ENCODE results near the gene DIS3L2. TPM values are rescaled to one million over a fixed set of nuclear protein-coding genes. Genes with fewer than 3 reads are reported as not detected.

Gene DIS3L2
- total RNA-seq, 1 donor = 24.9 TPM

- no peak for TF ChIP-seq CTCF (IDR thresholded peaks at IDR 0.05; ENCODE audit: insufficient read depth, low read length)
- DNase-seq (ENCODE audit: low read depth) = peak; percentile 25
- H3K4me3 ChIP-seq (ENCODE audit: low read depth, low read length) = no peak overlapping the region
Measured at GRCh38 chr2:232238108-232238507, 276.6 kb downstream of the DIS3L2 start.

GRCh38 chr2:232238596-232238995 lies 277.1 kb downstream of the DIS3L2 start:
- H3K4me3 ChIP-seq (ENCODE audit: low read depth, low read length) = no peak overlapping the region
- no peak for TF ChIP-seq CTCF (IDR thresholded peaks at IDR 0.05; ENCODE audit: insufficient read depth, low read length)
- no peak for DNase-seq (ENCODE audit: low read depth)

- DNase-seq (ENCODE audit: low read depth) = peak; percentile 12
- TF ChIP-seq CTCF (IDR thresholded peaks at IDR 0.05; ENCODE audit: insufficient read depth, low read length) = no peak
- H3K4me3 ChIP-seq (ENCODE audit: low read depth, low read length) = no peak overlapping the region
Measured at GRCh38 chr2:232239951-232240681, 278.6 kb downstream of the DIS3L2 start.

- H3K4me3 ChIP-seq (ENCODE audit: low read depth, low read length) = no peak overlapping the region
- no peak for TF ChIP-seq CTCF (IDR thresholded peaks at IDR 0.05; ENCODE audit: insufficient read depth, low read length)
- no peak for DNase-seq (ENCODE audit: low read depth)
Measured at GRCh38 chr2:232240906-232241305, 279.4 kb downstream of the DIS3L2 start.

GRCh38 chr2:232242316-232242715 lies 280.8 kb downstream of the DIS3L2 start:
- TF ChIP-seq CTCF (IDR thresholded peaks at IDR 0.05; ENCODE audit: insufficient read depth, low read length) = no peak
- no peak overlapping the region for H3K4me3 ChIP-seq (ENCODE audit: low read depth, low read length)
- no peak for DNase-seq (ENCODE audit: low read depth)

GRCh38 chr2:232245111-232245510 lies 283.6 kb downstream of the DIS3L2 start:
- no peak overlapping the region for H3K4me3 ChIP-seq (ENCODE audit: low read depth, low read length)
- no peak for DNase-seq (ENCODE audit: low read depth)
- TF ChIP-seq CTCF (IDR thresholded peaks at IDR 0.05; ENCODE audit: insufficient read depth, low read length) = no peak

GRCh38 chr2:232246245-232246644 lies 284.7 kb downstream of the DIS3L2 start:
- DNase-seq (ENCODE audit: low read depth) = no peak
- H3K4me3 ChIP-seq (ENCODE audit: low read depth, low read length) = no peak overlapping the region
- no peak for TF ChIP-seq CTCF (IDR thresholded peaks at IDR 0.05; ENCODE audit: insufficient read depth, low read length)

All from fibroblast of the aortic adventitia (primary cell).